Loucy (cell line): ENCODE data around the gene TBC1D24.

Experiments used
- CTCF ChIP-seq: fragments of 200-600 bp; sonication (generic); conservative IDR thresholded peaks from 2 replicates; pipeline ENCODE4 v1.5.1; 2014; ENCODE audit warnings: mild to moderate bottlenecking, antibody characterized with exemption, low read length
- EZH2phosphoT487 ChIP-seq: fragments of 200-600 bp; IDR thresholded peaks from 2 replicates; pipeline ENCODE4 v1.6.1; 2018; ENCODE audit warnings: antibody characterized with exemption, mild to moderate bottlenecking, moderate library complexity, borderline replicate concordance

- TF ChIP-seq EZH2phosphoT487 = no peak
- no peak for TF ChIP-seq CTCF
These were observed 52.8 kb downstream of the TBC1D24 start for GRCh38 chr16:2527784-2528100.
